Mononuclear cell (primary cell): ENCODE results near the gene LEMD1. TPM values are rescaled to one million over a fixed set of nuclear protein-coding genes. Genes with fewer than 3 reads are reported as not detected.
"Not testable (repeated sequence)": the region's sequence is repeated elsewhere in the genome, so short reads cannot be mapped to it uniquely, and the experiment has no call there.

Experiments used
- H3K27me3 ChIP-seq: 2 replicates; pipeline ENCODE4 v1.6.0; 2011; ENCODE audit warnings: low read length, control low read depth; ENCODE audit not compliant: insufficient read depth
- H3K4me1 ChIP-seq: 2 replicates; pipeline ENCODE4 v1.5.1; 2011; ENCODE audit warnings: mild to moderate bottlenecking, low read length, control low read depth; ENCODE audit not compliant: insufficient read depth
- H3K4me3 ChIP-seq: 2 replicates; pipeline ENCODE4 v1.5.1; 2011; ENCODE audit warnings: mild to moderate bottlenecking, low read length, moderate library complexity
- H3K9me3 ChIP-seq: 2 replicates; pipeline ENCODE4 v1.5.1; 2011; ENCODE audit warnings: low read depth, mild to moderate bottlenecking, control low read depth, low read length
- total RNA-seq: library from RNA; depleted of rRNA; stranded (reverse); fragments of >200 nt; gene quantifications from one replicate; pipeline ENCODE4 v1.2.3, GENCODE V29; 2012

LEMD1 gene
- total RNA-seq, 1 donor: 0.31 TPM

DNA sequence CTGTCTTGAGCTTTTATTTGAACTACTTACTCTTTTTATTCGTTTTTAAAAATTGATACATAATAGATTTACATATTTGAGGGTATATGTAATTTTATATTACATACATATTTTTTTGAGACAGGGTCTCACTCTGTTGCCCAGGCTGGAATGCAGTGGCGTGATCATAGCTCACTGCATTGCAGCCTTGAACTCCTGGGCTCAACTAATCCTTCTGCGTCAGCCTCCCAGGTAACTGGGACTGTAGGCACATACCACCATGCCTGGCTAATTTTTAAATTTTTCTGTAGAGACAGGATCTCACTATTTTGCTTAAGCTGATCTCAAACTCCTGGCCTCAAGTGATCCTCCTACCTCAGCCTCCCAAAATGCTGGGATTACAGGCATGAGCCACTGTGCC lies 38.9 kb downstream of the LEMD1 start:
- not testable (repeated sequence) for H3K4me1 ChIP-seq, H3K9me3 ChIP-seq, H3K4me3 ChIP-seq, H3K27me3 ChIP-seq

- H3K27me3 ChIP-seq: peaks cover 3% of the 10 kb centered on the region
- no peaks in the 10 kb centered on the region for H3K9me3 ChIP-seq
- no peaks in the 10 kb centered on the region for H3K4me1 ChIP-seq
- no peak overlapping the region for H3K4me3 ChIP-seq
Measured at GRCh38 chr1:205382561-205382960, 39.3 kb downstream of the LEMD1 start.

- Histone ChIP-seq H3K4me3 (no peak overlapping the region), H3K9me3 (no peaks in the 10 kb centered on the region), H3K27me3 (peaks cover 3% of the 10 kb centered on the region), H3K4me1 (no peaks in the 10 kb centered on the region)
Measured at GRCh38 chr1:205381305-205381704, 40.6 kb downstream of the LEMD1 start.

GRCh38 chr1:205380882-205381281 lies 41.0 kb downstream of the LEMD1 start:
- no peak overlapping the region for H3K4me3 ChIP-seq
- H3K9me3 ChIP-seq: no peaks in the 10 kb centered on the region
- no peaks in the 10 kb centered on the region for H3K4me1 ChIP-seq
- H3K27me3 ChIP-seq: peaks cover 3% of the 10 kb centered on the region

- Histone ChIP-seq H3K9me3 (no peaks in the 10 kb centered on the region), H3K27me3 (peaks cover 8% of the 10 kb centered on the region), H3K4me3 (no peak overlapping the region), H3K4me1 (no peaks in the 10 kb centered on the region)
Measured at GRCh38 chr1:205379056-205379455, 42.8 kb downstream of the LEMD1 start.

GRCh38 chr1:205377355-205377754 lies 44.5 kb downstream of the LEMD1 start:
- no peak overlapping the region for H3K4me3 ChIP-seq

GRCh38 chr1:205376739-205377138 lies 45.1 kb downstream of the LEMD1 start:
- Histone ChIP-seq H3K4me3 (no peak overlapping the region), H3K9me3 (no peaks in the 10 kb centered on the region), H3K4me1 (no peaks in the 10 kb centered on the region)

More at GRCh38 chr1:205377355-205377754, 44.5 kb downstream of the LEMD1 start:
- Histone ChIP-seq H3K27me3 (peaks cover 11% of the 10 kb centered on the region), H3K4me1 (no peaks in the 10 kb centered on the region), H3K9me3 (no peaks in the 10 kb centered on the region)

DNA sequence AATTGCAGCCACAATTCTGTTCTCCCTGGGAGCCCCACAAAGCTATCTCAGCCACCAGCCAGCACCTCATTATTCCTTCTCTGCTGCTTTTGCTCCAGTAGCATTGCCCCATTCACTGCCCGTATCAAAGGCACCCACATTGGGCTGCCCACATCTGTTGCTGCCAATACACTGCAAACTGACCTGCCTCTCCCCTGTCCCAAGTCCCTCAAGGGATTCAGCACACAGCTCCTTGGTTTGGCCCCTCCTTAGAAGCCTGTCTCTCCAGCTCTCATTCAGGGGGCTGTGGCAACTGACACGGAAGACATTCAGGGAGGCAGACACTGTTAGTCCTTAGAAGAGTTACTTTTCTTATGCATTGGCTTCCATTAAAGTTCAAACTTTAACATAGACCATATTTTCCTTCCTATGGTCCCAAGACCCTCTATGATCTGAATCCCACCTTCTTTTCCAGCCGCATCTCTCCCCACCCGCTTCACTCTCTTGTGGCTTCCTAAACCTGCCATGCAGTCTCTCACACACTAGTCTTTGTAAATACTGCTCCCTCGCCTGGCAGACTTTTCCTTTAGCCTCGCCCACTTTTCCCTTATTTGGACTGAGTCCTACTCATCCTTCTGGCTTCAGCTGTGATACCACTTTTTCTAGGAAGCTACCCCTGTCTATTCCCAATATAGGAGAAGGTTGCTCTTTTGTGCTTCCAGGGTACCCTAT lies 45.9 kb downstream of the LEMD1 start:
- Histone ChIP-seq H3K4me1 (no peaks in the 10 kb centered on the region), H3K27me3 (peaks cover 11% of the 10 kb centered on the region), H3K9me3 (no peaks in the 10 kb centered on the region), H3K4me3 (no peak overlapping the region)

More at GRCh38 chr1:205376739-205377138, 45.1 kb downstream of the LEMD1 start:
- peaks cover 11% of the 10 kb centered on the region for H3K27me3 ChIP-seq

DNA sequence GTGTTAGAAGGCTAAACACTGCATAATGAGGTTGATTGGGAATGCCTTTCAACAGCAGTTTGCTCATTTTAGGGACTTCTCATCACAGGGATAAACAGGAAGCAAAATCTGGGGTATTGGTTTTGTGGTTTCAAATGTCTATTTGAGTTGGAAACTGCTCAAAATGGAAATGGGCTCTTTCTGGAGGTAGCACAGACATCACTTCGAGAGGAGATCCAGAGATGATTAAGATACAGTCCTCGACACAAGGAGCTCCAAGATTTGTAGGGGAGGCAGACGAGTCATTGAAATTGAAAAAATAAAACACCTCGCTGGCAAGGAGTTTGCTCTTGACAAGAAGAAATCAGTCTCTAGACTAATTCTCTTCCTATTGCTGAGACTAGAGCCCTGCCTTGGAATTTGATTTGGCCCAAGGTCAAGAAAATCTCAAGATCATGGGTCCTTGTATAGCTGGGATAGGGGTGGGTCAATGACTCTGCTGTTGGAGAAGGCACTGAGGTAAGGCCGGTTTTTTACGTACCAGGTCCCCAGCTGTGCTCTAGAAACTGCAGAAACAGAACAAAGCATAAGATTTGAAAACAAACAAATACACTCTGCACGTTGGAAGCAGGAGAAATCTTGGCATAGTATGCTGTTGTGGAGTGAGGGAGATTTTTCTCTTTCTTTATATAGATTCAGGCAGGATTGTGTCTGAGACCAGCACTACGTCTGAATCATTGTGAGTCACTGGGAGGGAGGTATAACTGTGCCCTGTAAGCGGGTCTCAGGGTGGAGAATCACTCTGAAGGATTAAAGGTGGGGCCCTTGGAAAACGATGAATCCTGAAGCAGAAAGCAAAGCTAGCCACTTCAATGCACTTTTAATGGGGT lies 47.4 kb downstream of the LEMD1 start:
- H3K4me3 ChIP-seq: no peak overlapping the region
- no peaks in the 10 kb centered on the region for H3K4me1 ChIP-seq
- no peaks in the 10 kb centered on the region for H3K9me3 ChIP-seq
- H3K27me3 ChIP-seq: peaks cover 11% of the 10 kb centered on the region

GRCh38 chr1:205373798-205374175 lies 48.1 kb downstream of the LEMD1 start:
- Histone ChIP-seq H3K9me3 (no peaks in the 10 kb centered on the region), H3K4me1 (no peaks in the 10 kb centered on the region), H3K4me3 (no peak overlapping the region), H3K27me3 (peaks cover 11% of the 10 kb centered on the region)

DNA sequence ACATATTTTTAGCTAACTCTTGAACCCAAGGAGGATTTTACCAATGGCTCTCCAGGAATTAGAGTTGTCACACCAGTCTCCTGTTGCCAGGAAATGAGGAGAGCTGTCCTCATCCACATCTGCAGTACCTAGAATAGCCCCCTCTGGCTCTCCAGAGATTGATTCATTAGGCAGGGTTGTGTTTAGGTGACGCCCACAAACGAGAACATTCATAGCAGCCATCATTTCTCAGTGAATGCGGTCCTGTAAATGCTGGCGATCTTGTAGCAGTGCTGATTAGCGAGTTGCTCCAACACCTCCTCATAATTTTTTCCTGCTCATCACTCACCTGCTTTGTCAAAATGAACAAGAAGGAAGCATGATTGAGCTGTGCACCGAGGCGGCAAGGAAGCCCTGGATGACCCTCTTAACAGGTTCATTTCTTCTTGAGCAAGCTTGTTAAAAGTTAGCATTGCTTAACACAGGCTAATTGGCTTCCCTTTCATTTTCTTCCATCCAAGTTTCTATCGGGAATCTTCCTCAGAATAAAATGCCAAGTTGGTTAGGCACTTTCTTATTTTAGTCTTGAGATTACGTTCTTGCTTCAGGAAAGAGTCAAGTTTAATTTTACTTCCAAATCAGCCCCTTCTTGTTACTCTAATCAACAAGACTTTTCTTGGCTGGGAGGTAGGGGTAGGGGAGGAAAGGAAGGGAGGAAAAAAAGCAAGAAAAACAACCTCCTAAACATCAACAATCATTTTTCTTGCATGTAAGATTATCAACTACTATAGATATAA lies 48.6 kb downstream of the LEMD1 start:
- H3K27me3 ChIP-seq: peaks cover 11% of the 10 kb centered on the region
- no peaks in the 10 kb centered on the region for H3K4me1 ChIP-seq
- H3K4me3 ChIP-seq: no peak overlapping the region
- H3K9me3 ChIP-seq: no peaks in the 10 kb centered on the region

DNA sequence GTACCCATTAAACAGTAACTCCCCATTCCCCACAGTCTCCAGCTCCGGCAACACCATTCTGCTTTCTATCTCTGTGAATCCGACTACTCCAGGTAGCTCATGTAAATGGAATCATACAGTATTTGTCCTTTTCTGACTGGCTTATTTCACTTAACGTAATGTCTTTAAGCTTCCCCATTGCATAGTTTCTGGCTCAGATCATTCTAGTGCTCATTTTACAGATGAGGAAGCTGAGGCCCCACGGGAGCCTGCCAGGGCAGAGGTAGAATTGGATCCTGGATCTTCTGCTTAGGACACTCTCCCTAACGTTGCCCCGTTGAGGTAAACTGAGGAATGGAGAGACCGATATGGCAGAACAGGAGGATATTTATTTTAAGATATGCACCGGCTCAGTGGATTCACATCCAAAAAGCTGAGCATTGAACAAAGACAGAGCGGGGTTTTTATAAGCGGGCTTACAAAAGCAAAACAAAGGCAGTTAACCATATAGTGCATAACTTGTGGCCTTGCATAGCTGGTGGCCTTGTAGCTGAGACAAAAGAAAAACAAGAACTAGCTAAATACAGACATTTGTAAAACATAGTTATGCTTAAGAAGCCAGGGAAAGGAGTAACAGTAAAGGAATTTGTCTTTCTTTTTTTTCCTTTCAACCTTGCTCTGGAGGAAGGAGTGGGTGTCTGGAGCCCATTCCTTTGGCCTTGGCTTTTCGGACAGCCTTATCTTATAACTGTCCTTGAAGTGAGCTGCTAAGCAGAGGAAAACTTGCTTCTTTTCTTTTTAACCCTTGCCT lies 49.8 kb downstream of the LEMD1 start:
- no peaks in the 10 kb centered on the region for H3K9me3 ChIP-seq
- no peak overlapping the region for H3K4me3 ChIP-seq
- H3K4me1 ChIP-seq: no peaks in the 10 kb centered on the region
- peaks cover 8% of the 10 kb centered on the region for H3K27me3 ChIP-seq

GRCh38 chr1:205370780-205371179 lies 51.1 kb downstream of the LEMD1 start:
- no peak overlapping the region for H3K4me3 ChIP-seq
- peaks cover 8% of the 10 kb centered on the region for H3K27me3 ChIP-seq
- H3K4me1 ChIP-seq: no peaks in the 10 kb centered on the region
- no peaks in the 10 kb centered on the region for H3K9me3 ChIP-seq

DNA sequence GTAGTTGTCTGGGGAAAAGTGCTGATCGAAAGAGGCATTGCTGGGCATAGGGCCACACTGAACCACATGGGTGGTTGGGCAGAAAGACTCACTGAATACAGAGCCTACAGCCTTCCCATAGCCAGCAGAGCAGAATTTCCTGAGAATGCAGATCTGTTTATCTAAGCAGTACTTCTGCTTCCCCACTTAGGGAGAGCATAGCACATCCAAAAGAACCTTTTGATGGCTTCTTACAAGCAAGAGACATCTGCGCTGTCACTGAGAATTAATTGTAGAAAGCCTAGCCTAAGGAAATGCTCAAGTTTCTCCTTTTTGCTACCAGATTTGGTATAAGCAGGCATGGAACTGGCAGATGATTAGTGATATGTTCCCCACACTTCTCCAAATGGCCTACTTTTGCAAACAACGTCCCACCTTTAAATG lies 52.1 kb downstream of the LEMD1 start:
- Histone ChIP-seq H3K9me3 (no peaks in the 10 kb centered on the region), H3K27me3 (peaks cover 4% of the 10 kb centered on the region), H3K4me1 (no peaks in the 10 kb centered on the region), H3K4me3 (no peak overlapping the region)
